ENCODE measurements around the gene LMAN1. TPM values are rescaled to one million over a fixed set of nuclear protein-coding genes. Genes with fewer than 3 reads are reported as not detected.
A peak's percentile ranks its signal among the peaks of the same experiment; 100 is the strongest.

Gene LMAN1
- total RNA-seq, result 100 to 1,000 TPM in 1 of 4 donors, 10 to 100 TPM in 3; 30.2 to 200 (median 76.8) TPM

DNA sequence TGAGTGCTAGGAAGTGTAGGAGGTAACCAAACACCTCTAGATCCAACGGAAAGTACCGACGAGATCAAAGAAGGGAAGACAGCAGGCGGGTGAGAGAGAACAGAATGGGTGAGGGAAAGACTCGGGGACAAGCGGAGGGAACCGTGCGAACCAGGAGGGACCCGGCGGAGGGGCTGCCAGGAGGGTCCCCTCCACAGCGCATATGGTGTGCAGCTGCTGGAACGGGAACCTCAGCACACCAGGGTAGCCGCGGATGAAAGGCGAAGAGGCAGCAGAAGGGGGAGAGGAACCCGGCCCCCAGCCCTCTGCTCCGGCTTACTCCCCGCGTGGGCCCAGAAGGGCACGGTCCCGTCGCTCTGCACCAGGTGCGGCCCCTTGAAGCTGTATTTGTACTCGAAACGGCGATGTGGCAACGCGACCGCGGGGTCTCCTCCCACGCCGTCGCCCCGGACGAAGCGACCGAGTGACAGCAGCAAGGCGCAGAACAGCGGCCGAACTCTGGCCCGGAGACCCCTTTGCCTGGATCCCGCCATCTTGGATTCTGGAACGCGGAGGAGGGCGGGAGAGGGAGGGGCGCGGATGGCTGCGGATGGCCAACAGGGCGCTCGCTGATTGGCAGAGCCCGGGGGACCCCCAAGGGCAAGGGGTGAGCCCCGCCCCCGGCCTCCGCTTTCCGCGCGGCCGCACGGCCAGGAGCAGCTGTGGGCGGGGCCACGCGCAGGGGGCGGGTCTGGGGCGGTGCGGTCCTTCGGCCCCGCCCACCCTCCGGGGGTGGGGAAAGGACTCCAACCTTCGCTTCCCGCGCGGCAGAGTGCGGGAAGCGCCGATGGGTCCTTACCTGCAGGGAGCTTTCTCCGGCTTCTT, at the start of gene LMAN1:
LMAN1 (minus strand) TSS at position 554 of the 864 bp plus-strand sequence; CDS start at position 533, 21 bp downstream.
- H3K27ac ChIP-seq, result peak within 1 kb of the TSS; percentile 80 to 90
- intact Hi-C loops (cut with DNase I; ENCODE audit: low total_unique reads), result no loop called here
- no peaks in the 10 kb centered on the region for H3K27me3 ChIP-seq
- TF ChIP-seq CTCF (IDR thresholded peaks at IDR 0.05) (no peak), POLR2A (IDR thresholded peaks at IDR 0.05) (peak; percentile 47 to 54)
- peaks cover 0 to 2% of the 10 kb centered on the region in 2 donors for H3K36me3 ChIP-seq
- peak; percentile 94 to 96 for DNase-seq
- H3K4me3 ChIP-seq, result peak within 1 kb of the TSS; percentile 75 to 91
- no peaks in the 10 kb centered on the region for H3K9me3 ChIP-seq
- no peaks in the 10 kb centered on the region for H3K4me1 ChIP-seq

- Histone ChIP-seq H3K9me3 (no peaks in the 10 kb centered on the region), H3K27me3 (no peaks in the 10 kb centered on the region), H3K36me3 (no peaks in the 10 kb centered on the region), H3K27ac (no peak overlapping the region), H3K4me3 (no peak overlapping the region), H3K4me1 (no peaks in the 10 kb centered on the region)
- TF ChIP-seq POLR2A (IDR thresholded peaks at IDR 0.05) (no peak), CTCF (IDR thresholded peaks at IDR 0.05) (peak; percentile 75 to 91 (median 82))
- peak; percentile 43 to 63 for DNase-seq
- intact Hi-C loops (cut with DNase I; ENCODE audit: low total_unique reads), result no loop called here
Measured at GRCh38 chr18:59402432-59403090, 43.5 kb upstream of the LMAN1 start.

- no peaks in the 10 kb centered on the region for H3K4me1 ChIP-seq
- no peak for DNase-seq
- H3K36me3 ChIP-seq, result no peaks in the 10 kb centered on the region
- intact Hi-C loops (cut with DNase I; ENCODE audit: low total_unique reads), result no loop called here
- TF ChIP-seq CTCF (IDR thresholded peaks at IDR 0.05) (no peak), POLR2A (IDR thresholded peaks at IDR 0.05) (no peak)
- H3K27ac ChIP-seq, result no peak overlapping the region
- no peaks in the 10 kb centered on the region for H3K27me3 ChIP-seq
- H3K9me3 ChIP-seq, result no peaks in the 10 kb centered on the region
- no peak overlapping the region for H3K4me3 ChIP-seq
Measured at GRCh38 chr18:59400407-59400806, 41.3 kb upstream of the LMAN1 start.

- no peak for TF ChIP-seq CTCF (IDR thresholded peaks at IDR 0.05)
- TF ChIP-seq POLR2A (IDR thresholded peaks at IDR 0.05), result no peak
- no peaks in the 10 kb centered on the region for H3K36me3 ChIP-seq
- H3K27ac ChIP-seq, result no peak overlapping the region
- H3K9me3 ChIP-seq, result no peaks in the 10 kb centered on the region
- H3K27me3 ChIP-seq, result no peaks in the 10 kb centered on the region
- no peak overlapping the region for H3K4me3 ChIP-seq
- DNase-seq, result no peak
- intact Hi-C loops (cut with DNase I; ENCODE audit: low total_unique reads), result no loop called here
- H3K4me1 ChIP-seq, result no peaks in the 10 kb centered on the region
Measured at GRCh38 chr18:59395226-59396175, 36.4 kb upstream of the LMAN1 start.
